NK-92 (cell line): ENCODE data around the gene LFNG.
"Not testable (repeated sequence)": the region's sequence is repeated elsewhere in the genome, so short reads cannot be mapped to it uniquely, and the experiment has no call there.

ENCODE experiments used
- DNase-seq: peaks from one replicate; lab custom pipeline; 2025; ENCODE audit not compliant: unreplicated experiment; lab: John Stamatoyannopoulos, UW

Gene LFNG

DNA sequence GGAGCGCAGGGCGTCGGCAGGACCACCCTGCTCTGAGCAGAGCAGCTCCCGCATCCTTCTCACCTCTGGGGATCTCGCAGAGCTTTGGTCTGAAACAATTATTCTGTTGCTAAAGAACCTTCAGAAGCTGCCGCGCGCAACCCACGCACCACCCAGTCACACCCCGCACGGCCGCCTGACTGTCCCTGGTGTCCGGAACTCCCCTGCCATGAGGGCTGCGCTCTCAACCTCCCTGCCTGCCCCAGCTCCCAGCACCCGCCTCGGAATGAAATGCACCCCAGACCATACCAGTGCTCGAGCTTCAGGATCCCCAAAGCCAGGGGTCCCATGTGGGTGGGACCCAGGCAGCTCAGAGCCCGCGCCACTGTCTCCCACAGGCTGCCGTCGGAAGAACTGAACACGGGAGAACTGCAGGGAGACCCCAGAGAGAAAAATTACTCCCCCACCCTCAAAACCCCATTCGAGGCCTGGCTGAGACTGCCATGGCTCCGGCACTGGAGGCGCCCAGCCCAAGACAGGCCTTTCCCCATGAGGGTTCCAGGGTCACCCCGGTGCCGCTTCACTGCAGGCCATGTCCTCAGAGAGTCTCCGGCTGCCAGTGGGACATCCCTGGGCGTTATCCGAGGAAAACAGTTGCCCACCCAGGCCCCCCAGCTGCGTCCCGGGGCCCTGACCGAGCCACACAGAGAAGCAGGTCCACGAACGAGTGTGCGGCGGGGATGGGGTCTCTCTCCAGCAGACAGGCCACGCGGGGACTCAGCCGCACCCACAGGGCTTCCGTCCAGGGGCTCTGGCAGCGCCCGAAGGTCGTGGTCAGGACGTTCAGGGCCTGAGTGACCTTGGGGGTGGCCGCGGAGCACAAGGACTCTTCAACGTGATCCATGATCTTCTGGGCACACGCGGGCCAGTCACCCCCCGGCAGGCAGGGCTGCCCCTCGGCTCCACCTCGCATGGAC, 23.6 kb downstream of the LFNG start:
- no peak for DNase-seq

DNA sequence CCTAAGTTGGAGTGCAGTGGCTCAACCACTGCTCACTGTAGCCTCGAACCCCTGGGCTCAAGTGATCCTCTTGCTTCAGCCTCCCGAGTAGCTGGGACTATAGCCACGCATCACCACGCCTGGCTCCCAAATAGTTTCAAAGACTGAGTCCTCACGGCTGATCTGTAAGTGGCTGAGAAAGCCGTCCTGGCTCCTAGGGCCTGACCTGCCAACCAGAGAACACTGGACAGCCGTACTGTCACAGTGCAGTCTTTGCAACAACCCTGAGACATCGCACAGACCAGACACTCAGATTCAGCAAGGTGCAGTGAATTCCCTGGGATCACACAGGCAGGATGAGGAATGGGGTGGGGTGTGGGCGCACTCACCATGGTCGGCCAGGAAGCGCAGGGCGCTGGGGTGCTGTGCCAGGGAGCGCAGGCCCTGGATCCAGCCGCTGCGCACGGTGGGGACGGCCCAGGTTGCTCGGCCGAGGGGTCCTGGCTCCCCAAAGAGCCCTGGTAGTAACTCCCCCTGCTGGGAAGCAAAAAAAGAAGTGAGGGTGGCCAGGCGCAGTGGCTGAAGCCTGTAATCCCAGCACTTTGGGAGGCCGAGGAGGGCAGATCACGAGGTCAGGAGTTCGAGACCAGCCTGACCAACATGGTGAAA, 25.1 kb downstream of the LFNG start:
- no peak for DNase-seq

DNA sequence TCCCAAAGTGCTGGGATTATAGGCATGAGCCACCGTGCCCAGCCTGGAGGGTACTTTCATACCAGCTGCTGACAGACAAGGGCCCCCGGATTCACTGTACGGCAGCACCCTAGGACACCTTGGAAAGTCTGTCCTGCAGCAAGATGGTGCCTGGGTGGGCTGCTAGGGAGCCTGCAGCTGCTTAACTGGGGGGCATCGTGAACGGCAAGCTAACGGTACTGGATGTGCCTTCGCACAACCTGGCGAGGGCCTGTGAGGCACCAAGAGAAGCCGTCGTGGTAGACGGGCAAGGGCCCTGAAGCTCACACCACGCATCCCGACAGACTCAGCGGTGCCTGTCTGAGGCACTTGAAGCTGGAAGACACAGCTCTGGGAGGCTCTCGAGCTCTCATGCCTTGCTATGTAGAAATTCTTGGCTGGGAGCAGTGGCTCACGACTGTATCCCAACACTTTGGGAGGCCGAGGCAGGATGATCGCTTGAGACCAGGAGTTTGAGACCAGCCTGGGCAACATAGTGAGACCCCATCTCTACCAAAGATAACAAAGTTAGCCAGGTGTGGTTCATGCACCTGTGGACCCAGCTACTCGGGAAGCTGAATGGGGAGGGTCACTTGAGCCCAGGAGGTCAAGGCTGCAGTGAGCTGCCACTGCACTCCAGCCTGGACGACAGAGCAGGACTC, 26.3 kb downstream of the LFNG start:
- DNase-seq: no peak

DNA sequence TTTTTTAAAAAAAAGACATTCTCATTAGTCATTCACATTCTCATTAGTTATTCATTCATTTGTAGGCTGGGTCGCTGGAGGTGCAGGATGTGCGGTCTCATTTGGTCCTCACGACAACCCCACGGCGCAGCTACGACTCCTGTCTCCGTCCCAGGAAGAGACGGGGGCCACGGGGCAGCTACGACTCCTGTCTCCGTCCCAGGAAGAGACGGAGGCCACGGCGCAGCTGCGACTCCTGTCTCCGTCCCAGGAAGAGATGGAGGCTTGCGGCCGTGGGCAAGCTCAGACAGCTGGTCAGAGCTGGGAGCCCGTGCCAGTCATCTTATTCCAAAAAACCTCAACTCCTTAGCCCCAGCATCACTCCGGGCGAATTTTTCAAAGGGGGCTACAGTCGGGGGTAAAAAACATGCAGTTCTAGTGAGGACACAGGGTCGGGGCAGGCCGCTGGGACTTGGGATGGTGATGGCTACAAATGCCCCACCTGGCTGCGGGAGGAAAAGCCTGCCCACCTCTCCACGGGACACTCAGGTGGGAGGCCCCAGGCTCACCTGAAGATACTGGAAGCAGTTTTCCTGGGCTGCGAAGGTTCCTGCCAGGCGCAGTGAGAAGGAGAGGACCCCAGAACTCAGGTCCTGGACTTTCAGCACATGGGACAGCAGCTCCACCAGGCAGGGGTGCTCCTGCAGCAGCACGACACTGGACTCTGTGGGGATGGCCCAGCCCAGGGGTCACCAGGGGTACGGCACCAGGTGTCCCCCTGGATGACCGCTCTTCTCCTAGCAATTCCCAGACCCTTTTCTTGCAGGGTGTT, 27.4 kb downstream of the LFNG start:
- DNase-seq: no peak

DNA sequence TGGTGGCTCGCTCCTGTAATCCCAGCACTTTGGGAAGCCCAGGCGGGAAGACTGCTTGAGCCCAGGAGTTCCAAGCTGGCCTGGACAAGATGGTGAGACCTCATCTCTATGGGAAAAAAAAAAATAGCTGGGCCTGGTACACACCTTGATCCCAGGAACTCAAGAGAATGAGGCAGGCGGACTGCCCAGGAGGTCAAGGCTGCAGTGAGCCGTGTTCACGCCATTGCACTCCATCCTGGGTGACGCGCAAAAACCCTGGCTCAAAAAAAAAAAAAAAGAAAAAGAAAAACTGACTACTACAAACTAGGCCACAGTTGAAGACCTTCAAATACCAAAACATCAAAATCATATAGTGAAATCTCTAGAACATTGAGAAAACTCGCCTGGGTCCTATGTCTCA, 31.8 kb downstream of the LFNG start:
- DNase-seq: no peak

DNA sequence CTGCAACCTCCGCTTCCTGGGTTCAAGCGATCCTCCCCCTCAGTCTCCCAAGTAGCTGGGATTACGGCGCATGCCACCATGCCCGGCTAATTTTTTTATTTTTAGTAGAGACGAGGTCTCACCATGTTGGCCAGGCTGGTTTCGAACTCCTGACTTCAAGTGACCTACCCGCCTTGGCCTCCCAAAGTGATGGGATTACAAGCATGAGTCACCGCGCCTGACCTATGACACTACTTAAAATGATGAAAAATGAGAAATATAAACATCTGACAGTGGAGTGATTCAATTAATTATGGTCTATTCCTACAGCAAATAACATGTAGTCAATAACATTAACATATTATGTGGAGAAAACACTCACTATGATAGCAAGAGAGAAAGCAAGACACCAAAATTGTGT, 33.5 kb downstream of the LFNG start:
- DNase-seq: no peak

DNA sequence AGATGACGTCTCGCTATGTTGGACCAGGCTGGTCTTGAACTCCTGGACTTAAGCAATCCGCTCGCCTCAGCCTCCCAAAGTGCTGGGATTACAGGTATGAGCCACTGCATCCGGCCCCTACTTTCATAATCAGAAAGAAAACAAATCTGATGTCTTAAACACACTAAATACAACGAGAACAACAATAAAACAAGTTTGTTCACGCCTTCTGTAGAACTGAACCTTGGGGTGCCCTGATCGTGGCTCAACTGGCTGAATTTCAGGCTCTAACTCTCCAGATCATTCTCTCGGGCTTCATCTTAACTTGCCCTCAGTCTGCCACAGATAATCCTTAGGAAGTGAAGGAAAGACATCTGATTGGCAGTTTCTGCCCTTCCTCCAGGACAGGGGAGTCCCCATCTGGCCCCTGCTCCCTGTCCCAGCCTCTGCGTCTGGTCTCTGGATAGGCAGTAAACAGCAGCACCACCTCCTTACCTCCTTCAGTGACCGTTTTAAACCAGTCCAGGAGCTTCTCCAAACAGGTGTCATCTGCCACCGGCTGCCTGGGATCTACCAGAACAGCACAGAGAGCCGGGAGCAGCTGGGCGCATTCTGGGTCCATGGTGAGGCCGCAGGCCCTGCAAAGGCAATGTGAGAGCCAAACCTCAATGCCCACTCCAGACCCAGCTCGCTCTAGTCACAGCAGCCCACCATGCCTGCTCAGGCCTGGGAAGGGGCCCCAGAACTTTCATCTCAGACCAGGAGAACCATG, 34.4 kb downstream of the LFNG start:
- DNase-seq: no peak

DNA sequence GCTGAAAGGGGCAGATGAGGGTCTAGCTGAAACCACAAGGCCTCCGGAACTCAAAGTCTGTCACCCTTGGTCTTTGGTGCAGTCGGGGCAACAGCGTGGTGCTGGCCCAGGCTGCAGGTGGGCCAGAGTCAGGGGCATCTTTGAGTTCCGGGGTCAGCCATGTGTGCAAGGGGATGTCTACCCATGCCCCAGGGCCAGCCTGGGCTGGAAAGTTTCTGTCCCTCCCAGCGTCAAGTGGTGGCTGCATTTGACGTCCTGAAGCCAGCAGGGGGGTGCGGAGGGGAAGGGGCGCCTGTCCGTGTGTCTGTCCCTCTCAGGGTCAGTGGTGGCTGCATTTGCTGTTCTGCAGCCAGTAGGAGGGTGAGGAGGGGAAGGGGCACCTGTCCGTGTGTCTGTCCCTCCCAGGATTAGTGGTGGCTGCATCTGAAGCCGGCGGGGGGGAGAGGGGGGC, 35.1 kb downstream of the LFNG start:
- DNase-seq: no peak

DNA sequence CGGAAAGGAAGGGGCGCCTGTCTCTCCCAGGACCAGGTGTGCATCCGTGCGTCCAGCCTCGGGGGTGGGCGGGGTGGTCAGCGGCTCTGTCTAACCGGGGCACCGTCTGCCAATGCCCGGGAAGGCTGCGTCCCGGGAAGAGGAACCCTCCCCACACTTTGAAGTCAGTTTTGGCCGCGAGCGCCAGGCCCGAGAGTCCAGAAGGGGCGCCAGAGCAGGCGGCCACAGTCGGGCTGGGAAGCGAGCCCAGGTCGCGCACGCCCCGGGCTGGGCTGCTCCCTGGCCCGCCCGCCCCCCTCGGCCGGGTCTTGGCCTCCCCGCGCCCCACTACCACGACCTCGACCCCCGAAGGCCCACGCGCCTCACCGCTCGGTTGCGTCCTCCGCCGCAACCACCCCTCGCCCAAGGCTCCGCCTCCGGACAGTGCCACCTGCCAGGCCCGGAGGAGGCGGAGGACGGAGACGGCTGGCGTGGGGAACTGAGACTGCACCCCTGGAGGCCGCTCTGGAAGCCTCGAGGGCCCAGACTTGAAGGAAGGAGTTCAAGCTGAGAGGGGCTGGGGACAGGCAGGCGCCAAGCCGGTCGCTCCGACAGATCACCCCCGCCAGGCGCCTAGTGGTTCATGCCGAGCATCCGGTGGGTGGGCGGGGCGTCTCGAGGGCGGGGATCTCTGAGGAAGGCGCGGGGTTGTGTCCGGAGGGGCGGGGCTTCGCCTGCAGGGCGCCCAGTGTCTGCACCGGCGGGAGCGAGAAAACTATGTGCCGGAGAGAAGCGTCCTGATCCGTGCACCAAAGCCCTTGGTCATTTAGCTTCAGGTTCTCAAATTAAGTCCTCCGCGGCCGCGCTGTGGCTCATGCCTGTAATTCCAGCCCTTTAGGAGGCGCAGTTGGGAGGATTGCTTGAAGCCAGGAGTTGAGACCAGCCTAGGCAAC, 35.8 kb downstream of the LFNG start, which contains the start of gene BRAT1:
BRAT1 (minus strand) TSS at position 404 of the 932 bp plus-strand sequence. CDS start 1,093 bp downstream, outside the sequence.
- peak; percentile 51 for DNase-seq

DNA sequence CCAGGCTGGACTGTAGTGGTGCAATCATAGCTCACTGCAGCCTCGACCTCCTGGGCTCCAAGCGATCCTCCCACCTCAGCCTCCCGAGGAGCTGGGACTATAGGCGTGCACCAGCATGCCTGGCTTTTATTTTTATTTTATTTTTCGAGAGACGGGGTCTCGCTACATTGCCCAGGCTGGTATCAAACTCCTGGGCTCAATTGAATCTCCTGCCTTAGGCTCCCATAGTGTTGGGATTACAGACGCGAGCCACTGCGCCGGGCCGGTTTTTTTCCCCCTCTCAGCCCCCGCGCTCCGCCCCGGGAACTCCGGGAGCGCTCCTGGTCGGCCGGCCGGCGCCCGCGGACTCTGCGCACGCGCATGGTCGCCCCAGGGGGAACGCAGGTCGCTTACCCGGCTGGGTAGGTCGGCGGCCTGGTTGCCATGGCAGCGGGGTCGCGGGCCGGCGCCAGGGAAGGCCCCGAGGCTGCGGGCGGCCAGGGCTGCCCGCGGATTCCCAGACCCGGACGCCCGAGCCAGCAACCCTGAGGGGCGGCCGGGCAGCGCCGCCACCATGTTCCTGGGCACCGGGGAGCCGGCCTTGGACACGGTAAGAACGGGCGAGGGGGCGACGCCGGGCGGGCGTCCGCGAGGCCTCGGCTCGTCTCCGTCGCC, 39.2 kb downstream of the LFNG start, which contains the start of gene IQCE:
IQCE (plus strand) TSS at position 351 of the 654 bp plus-strand sequence; CDS start at position 554, 203 bp downstream.
- peak; percentile 19 for DNase-seq

DNA sequence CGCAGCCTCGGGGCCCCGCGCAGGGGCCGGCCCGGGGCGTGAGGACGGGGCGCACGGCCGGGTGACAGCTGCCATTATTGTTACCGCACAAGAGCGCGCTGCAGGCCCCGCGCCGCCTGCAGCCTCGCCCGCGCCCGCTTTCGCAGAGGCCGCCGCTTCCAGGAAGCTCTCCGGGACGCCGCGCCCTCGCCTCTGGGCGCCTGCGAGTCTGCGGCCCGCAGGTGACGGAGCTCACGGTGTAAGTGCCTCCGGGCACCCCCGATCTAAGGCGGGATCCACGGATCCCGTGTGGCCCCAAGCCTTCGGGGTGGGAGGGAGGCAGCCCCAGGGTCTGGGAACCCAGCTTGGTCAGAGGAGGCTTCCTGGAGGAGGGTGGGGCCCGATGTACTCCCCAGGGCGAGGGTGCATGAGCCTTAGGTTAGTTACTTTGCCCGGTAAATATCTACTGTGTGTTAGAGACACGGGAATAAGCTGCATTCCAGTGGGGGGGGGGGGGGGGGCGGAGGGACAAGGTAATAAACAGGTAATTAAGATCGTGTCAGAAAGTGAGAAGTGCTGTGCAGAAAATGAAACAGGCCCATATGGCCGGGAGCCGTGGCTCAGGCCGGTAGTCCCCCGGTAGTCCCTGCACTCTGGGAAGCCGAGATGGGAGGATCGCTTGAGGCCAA, 39.8 kb downstream of the LFNG start:
- DNase-seq: no peak

DNA sequence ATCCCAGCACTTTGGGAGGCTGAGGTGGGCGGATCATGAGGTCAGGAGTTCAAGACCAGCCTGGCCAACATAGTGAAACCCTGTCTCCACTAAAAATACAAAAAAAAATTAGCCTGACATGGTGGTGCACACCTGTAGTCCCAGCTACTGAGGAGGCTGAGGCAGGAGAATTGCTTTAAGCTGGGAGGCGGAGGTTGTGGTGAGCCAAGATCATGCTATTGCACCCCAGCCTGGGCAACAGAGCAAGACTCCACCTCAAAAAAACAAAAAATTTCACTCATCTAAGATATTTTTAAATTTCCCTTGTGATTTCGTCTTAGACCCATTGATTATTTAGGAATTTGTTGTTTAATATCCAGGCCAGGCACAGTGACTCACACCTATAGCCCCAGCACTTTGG, 44.4 kb downstream of the LFNG start:
- DNase-seq: not testable (repeated sequence)

DNA sequence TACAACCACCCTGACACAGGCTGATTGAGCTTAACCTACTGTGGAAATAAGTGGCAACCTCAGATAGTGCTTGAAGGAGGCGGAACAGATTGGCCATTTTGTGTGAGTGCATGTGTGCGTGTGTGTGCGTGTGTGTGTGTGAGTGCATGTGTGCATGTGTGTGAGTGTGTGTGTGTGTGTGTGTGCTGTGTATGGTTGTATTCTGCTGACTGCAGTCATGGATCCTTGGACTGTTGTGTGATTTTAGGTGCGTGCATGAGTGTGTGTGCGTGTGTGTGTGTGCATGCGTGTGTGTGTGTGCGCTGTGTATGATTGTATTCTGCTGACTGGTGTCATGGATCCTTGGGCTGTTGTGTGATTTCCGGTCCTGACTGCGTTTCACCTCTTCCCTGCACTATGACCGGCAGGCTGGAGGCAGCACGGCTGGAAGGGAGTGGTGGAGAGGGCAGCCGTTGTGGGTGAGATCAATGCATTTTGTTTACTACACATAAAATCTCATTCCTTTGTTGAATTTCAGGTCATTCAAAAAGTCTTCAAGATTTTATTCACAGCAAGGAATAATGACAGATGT, 45.5 kb downstream of the LFNG start:
- DNase-seq: no peak

DNA sequence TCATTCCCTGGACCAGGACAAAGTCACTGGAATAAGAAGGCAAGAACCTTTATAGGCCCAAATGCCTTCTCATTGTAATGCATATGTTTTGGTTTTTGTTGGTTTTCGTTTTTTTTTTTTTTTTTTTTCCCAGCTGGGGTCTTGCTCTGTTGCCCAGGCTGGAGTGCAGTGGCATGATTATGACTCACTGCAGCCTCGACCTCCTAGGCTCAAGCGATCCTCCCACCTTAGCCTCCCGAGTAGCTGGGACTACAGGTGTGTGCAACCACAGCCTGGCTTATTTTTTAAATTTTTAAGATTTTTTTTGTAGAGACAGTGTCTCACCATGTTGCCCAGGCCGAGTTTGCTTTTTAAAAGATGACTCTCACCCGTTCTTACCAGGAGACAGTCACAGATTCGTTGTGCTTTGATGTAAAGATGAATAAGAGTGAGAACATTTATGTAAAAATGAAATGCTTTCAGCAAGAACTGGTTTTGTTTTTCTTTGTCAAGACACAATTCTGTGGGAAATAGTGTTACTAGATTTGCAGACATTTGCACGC, 46.8 kb downstream of the LFNG start:
- DNase-seq: no peak

DNA sequence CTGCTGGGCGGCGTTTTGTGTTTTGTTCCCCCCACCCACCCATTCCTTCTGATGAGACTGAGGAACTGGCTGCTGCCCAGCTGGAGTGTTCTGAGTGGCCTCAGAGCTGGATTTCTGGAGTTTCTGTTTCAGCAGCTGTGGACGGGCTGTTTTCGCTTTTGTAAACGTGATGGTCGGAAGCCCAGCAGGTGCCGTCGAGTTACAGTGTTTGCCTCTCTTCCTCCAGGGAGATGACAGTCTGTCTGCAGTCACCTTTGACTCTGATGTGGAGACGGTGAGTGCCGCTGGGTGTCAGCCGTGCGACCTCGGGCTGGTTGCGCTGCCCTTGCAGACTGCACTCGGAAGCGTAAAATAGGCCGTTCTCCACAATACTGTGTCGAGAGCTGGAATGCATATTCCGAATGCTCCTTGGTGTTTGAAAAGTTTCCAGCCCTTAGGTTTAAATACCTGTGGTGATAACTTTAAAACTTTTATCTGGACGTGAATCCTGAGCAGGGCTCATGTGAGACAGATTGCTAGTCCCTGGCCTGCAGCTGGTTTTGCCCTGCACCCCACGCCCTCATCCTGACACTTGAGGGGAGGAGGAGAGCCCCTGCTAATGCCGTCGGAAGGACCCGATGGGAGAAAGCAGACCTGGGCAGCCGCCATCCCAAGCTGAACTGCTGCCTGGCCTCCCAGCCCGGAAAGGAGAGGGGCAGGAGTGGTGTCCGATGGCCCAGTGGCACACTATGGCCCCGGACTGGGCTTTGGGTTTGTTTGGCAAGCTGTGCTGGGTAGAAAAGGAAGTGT, 47.5 kb downstream of the LFNG start:
- no peak for DNase-seq

DNA sequence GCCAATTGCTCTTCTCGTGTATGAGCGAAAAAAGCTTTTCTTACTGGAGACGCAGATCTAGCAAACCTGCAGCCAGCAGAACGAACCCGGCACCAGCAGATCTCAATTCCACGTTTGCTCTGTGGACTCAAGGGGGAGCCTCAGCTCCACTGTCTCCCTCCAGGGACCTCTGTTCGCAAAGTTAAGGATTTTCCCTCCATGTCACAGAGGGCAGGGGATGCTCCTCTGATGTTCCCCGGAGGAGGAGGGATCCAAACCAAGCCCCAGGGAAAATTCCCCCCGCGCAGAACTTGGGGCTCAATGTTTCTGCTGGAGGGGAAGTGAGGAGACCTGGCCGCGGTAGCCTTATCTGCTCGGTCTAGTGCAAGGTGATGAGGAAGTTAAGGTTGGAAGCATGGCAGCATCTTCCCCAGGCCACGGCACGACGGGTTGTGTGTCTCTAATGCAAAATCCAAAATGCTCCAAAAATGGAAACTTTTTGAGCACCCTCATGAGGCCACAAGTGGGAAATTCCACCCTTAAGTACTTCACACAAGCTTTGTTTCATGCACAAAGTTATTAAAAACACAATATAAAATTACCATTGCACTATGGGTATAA, 48.2 kb downstream of the LFNG start:
- no peak for DNase-seq
